SJSA1 (cell line): ENCODE measurements around the gene GNL2. TPM values are rescaled to one million over a fixed set of nuclear protein-coding genes. Genes with fewer than 3 reads are reported as not detected.
"Not testable (repeated sequence)": the region's sequence is repeated elsewhere in the genome, so short reads cannot be mapped to it uniquely, and the experiment has no call there.

ENCODE experiments used
- DNase-seq, 2 experiments: peaks; one replicate each; pipeline ENCODE4 v3.0.0-alpha.2; 2015 to 2020; ENCODE audit warnings: low spot score in 2 of 2, low read depth in 1 of 2
- H3K27ac ChIP-seq: fragments of 250-450 bp; sonication (Bioruptor Pico); 2 replicates; pipeline ENCODE4 v1.5.1; 2020; ENCODE audit warnings: mild to moderate bottlenecking, moderate library complexity
- H3K27me3 ChIP-seq: fragments of 250-450 bp; sonication (Bioruptor Pico); replicated peaks from 2 replicates; pipeline ENCODE4 v1.5.1; 2020; ENCODE audit warnings: mild to moderate bottlenecking, moderate library complexity
- H3K36me3 ChIP-seq: fragments of 250-450 bp; sonication (Bioruptor Pico); 2 replicates; pipeline ENCODE4 v1.5.1; 2020; ENCODE audit warnings: mild to moderate bottlenecking
- H3K4me1 ChIP-seq: fragments of 250-450 bp; sonication (Bioruptor Pico); replicated peaks from 2 replicates; pipeline ENCODE4 v1.6.1; 2021; ENCODE audit warnings: mild to moderate bottlenecking
- H3K4me3 ChIP-seq: fragments of 250-450 bp; sonication (Bioruptor Pico); 2 replicates; pipeline ENCODE4 v1.5.1; 2020; ENCODE audit warnings: mild to moderate bottlenecking
- H3K9me3 ChIP-seq: fragments of 250-450 bp; sonication (Bioruptor Pico); replicated peaks from 2 replicates; pipeline ENCODE4 v1.5.1; 2020; ENCODE audit warnings: mild to moderate bottlenecking
- total RNA-seq: library from RNA; depleted of rRNA; stranded (reverse); fragments of >200 nt; shearing (Covaris generic); gene quantifications from 2 replicates; pipeline ENCODE4 v1.2.3, GENCODE V29; 2014; rRNA removed

Gene GNL2
- total RNA-seq, 1 experiment from 2014 or later: 69.5 TPM

GRCh38 chr1:37533317-37534093 lies 62.2 kb downstream of the GNL2 start:
- no peaks in the 10 kb centered on the region for H3K27me3 ChIP-seq
- H3K4me3 ChIP-seq: no peak overlapping the region
- peaks cover 35% of the 10 kb centered on the region for H3K36me3 ChIP-seq
- H3K4me1 ChIP-seq: peaks cover 15% of the 10 kb centered on the region
- DNase-seq: peak in 1 of 2 experiments; percentile 5
- no peaks in the 10 kb centered on the region for H3K9me3 ChIP-seq
- peak overlapping the region; percentile 90 for H3K27ac ChIP-seq

GRCh38 chr1:37532418-37533156 lies 63.1 kb downstream of the GNL2 start:
- H3K27ac ChIP-seq, H3K27me3 ChIP-seq, H3K9me3 ChIP-seq, H3K4me3 ChIP-seq, DNase-seq: not testable (repeated sequence)
- Histone ChIP-seq H3K36me3 (peaks cover 29% of the 10 kb centered on the region), H3K4me1 (peaks cover 15% of the 10 kb centered on the region)

GRCh38 chr1:37529888-37530287 lies 65.8 kb downstream of the GNL2 start:
- peaks cover 15% of the 10 kb centered on the region for H3K4me1 ChIP-seq
- H3K4me3 ChIP-seq, DNase-seq, H3K36me3 ChIP-seq, H3K9me3 ChIP-seq, H3K27me3 ChIP-seq, H3K27ac ChIP-seq: not testable (repeated sequence)

- no peak overlapping the region for H3K27ac ChIP-seq
- peaks cover 5% of the 10 kb centered on the region; the same call in 1 of the 2 replicates for H3K4me1 ChIP-seq
- H3K27me3 ChIP-seq: no peaks in the 10 kb centered on the region
- no peak for DNase-seq
- no peaks in the 10 kb centered on the region for H3K9me3 ChIP-seq
- H3K36me3 ChIP-seq: no peaks in the 10 kb centered on the region
- H3K4me3 ChIP-seq: no peak overlapping the region
Measured at GRCh38 chr1:37519613-37520012, 76.1 kb downstream of the GNL2 start.

GRCh38 chr1:37518929-37519328 lies 76.8 kb downstream of the GNL2 start:
- not testable (repeated sequence) for H3K9me3 ChIP-seq, H3K4me1 ChIP-seq, DNase-seq, H3K27me3 ChIP-seq, H3K36me3 ChIP-seq, H3K4me3 ChIP-seq, H3K27ac ChIP-seq

- not testable (repeated sequence) for H3K36me3 ChIP-seq, H3K27me3 ChIP-seq, DNase-seq, H3K27ac ChIP-seq, H3K4me3 ChIP-seq, H3K4me1 ChIP-seq, H3K9me3 ChIP-seq
Measured at GRCh38 chr1:37518241-37518640, 77.5 kb downstream of the GNL2 start.

GRCh38 chr1:37517569-37517968 lies 78.2 kb downstream of the GNL2 start:
- peaks cover 13% of the 10 kb centered on the region for H3K36me3 ChIP-seq
- H3K27ac ChIP-seq: no peak overlapping the region
- H3K27me3 ChIP-seq: no peaks in the 10 kb centered on the region
- no peak overlapping the region for H3K4me3 ChIP-seq
- no peak for DNase-seq
- peaks cover 8% of the 10 kb centered on the region; the same call in 1 of the 2 replicates for H3K4me1 ChIP-seq
- no peaks in the 10 kb centered on the region for H3K9me3 ChIP-seq

Other genes starting within 250 kb of the GNL2 start
- 4.0 and 7.1 TPM in 2 replicates for gene ZC3H12A, start 121.4 kb downstream of the GNL2 start, total RNA-seq
- 83.4 and 112 TPM in 2 replicates for gene MEAF6, start 81.2 kb downstream of the GNL2 start, total RNA-seq
- gene SNIP1, start 41.6 kb downstream of the GNL2 start, total RNA-seq: 13.2 and 40.3 TPM in 2 replicates
- gene DNALI1, start 39.0 kb downstream of the GNL2 start, total RNA-seq: 0.28 and 1.0 TPM in 2 replicates
- gene RSPO1, start 39.0 kb upstream of the GNL2 start, total RNA-seq: not detected in 2 replicates
- gene CDCA8, start 96.6 kb upstream of the GNL2 start, total RNA-seq: 10.3 and 28.8 TPM in 2 replicates
- gene EPHA10, start 169.2 kb upstream of the GNL2 start, total RNA-seq: not detected in 2 replicates
- 0.95 TPM in 1 of 2 replicates, not detected in the other for gene MANEAL, start 197.9 kb upstream of the GNL2 start, total RNA-seq
- 66.0 and 89.3 TPM in 2 replicates for gene C1orf122, start 211.9 kb upstream of the GNL2 start, total RNA-seq
- 32.0 and 59.7 TPM in 2 replicates for gene YRDC, start 212.3 kb upstream of the GNL2 start, total RNA-seq